ENCODE data around the gene GNRH2. TPM values are rescaled to one million over a fixed set of nuclear protein-coding genes. Genes with fewer than 3 reads are reported as not detected.
"Not testable (repeated sequence)": the region's sequence is repeated elsewhere in the genome, so short reads cannot be mapped to it uniquely, and the experiment has no call there.

The GNRH2 gene
- total RNA-seq, 4 donors from 2014 or later = 0.54 TPM; not detected in 3

DNA sequence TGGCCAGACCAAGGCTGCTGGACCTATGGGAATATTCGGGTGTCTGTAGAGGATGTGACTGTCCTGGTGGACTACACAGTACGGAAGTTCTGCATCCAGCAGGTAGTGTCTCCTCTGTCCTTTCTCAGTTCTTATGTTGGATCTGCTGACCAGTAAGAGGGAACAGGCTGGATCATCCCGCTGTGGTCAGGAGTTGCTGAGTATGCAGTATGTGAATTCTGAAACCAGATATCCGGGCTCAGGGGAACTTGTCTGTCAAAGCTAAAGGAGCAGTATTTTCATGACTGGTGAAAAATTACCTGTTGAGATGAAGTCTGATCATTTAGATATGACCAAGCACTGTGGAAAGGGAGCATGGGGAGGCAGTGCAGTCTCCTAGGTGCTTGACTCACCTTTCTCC is 22.1 kb upstream of the GNRH2 start:
- H3K36me3 ChIP-seq = peaks cover 0 to 76% of the 10 kb centered on the region in 2 donors
- no peak overlapping the region for H3K4me3 ChIP-seq
- 86% methylated on average over 1 of the region's 4 CpGs; no CpG with 5 or more reads in 1 of the 2 donors for WGBS, 2 donors (ENCODE audit: low coverage in 1 of 2)
- no peaks in the 10 kb centered on the region for H3K9me3 ChIP-seq
- no peak overlapping the region for H3K27ac ChIP-seq
- H3K27me3 ChIP-seq = no peaks in the 10 kb centered on the region
- no peaks in the 10 kb centered on the region for H3K4me1 ChIP-seq
- ATAC-seq = no peak
- no peak for TF ChIP-seq EP300 (IDR thresholded peaks at IDR 0.05)
- no peak for TF ChIP-seq POLR2A (IDR thresholded peaks at IDR 0.05)
- TF ChIP-seq POLR2AphosphoS5 (IDR thresholded peaks at IDR 0.05) = no peak
- TF ChIP-seq, protein P1, sequence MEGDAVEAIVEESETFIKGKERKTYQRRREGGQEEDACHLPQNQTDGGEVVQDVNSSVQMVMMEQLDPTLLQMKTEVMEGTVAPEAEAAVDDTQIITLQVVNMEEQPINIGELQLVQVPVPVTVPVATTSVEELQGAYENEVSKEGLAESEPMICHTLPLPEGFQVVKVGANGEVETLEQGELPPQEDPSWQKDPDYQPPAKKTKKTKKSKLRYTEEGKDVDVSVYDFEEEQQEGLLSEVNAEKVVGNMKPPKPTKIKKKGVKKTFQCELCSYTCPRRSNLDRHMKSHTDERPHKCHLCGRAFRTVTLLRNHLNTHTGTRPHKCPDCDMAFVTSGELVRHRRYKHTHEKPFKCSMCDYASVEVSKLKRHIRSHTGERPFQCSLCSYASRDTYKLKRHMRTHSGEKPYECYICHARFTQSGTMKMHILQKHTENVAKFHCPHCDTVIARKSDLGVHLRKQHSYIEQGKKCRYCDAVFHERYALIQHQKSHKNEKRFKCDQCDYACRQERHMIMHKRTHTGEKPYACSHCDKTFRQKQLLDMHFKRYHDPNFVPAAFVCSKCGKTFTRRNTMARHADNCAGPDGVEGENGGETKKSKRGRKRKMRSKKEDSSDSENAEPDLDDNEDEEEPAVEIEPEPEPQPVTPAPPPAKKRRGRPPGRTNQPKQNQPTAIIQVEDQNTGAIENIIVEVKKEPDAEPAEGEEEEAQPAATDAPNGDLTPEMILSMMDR (IDR thresholded peaks at IDR 0.05) = no peak

DNA sequence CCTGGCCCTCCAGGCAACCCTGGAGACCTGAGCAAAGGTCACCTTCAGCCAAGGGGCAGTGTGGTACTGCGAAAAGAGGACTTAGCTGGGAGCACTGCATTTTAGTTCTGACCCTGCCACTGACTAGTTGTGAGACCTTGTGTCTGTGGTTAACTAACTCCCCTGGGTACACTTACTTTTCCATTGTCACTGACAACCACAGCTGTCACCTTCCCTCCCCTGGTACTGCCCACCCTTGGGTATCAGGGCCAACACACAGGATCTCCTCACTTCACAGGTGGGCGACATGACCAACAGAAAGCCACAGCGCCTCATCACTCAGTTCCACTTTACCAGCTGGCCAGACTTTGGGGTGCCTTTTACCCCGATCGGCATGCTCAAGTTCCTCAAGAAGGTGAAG is 21.6 kb upstream of the GNRH2 start:
- 83% methylated on average over 1 of the region's 5 CpGs; no CpG with 5 or more reads in 1 of the 2 donors for WGBS, 2 donors (ENCODE audit: low coverage in 1 of 2)
- H3K4me1 ChIP-seq = no peaks in the 10 kb centered on the region
- H3K36me3 ChIP-seq = peaks cover 0 to 77% of the 10 kb centered on the region in 2 donors
- TF ChIP-seq POLR2A (IDR thresholded peaks at IDR 0.05) = no peak
- TF ChIP-seq POLR2AphosphoS5 (IDR thresholded peaks at IDR 0.05) = no peak
- TF ChIP-seq, protein P1 (IDR thresholded peaks at IDR 0.05) = no peak
- no peak for TF ChIP-seq EP300 (IDR thresholded peaks at IDR 0.05)
- no peaks in the 10 kb centered on the region for H3K27me3 ChIP-seq
- no peak overlapping the region for H3K27ac ChIP-seq
- no peak overlapping the region for H3K4me3 ChIP-seq
- no peak for ATAC-seq
- no peaks in the 10 kb centered on the region for H3K9me3 ChIP-seq

DNA sequence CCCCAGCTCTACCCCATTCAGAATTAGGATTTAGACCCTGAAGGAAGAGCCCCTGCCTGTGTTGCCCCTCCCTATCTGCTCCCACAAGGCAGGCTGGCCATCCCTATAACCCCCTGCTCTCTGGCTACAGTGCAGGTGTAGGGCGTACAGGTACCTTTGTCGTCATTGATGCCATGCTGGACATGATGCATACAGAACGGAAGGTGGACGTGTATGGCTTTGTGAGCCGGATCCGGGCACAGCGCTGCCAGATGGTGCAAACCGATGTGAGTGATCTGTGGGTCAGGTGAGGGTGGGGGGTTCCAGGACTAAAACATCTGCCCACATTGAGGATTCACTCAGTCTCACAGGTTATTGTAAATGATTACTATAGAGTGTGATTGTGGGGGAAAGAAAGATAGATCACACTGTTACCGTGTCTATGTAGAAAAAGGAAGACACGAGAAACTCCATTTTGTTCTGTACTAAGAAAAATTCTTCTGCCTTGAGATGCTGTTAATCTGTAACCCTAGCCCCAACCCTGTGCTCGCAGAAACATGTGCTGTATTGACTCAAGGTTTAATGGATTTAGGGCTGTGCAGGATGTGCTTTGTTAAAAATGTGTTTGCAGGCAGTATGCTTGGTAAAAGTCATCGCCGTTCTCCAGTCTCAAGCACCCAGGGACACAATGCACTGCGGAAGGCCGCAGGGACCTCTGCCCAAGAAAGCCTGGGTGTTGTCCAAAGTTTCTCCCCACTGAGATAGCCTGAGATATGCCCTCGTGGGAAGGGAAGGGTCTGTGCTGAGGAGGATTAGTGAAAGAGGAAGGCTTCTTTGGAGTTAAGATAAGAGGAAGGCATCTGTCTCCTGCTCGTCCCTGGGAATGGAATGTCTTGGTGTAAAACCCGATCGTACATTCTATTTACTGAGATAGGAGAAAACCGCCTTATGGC is 20.6 kb upstream of the GNRH2 start:
- not testable (repeated sequence) for H3K27ac ChIP-seq, H3K4me3 ChIP-seq, ATAC-seq, H3K27me3 ChIP-seq, H3K9me3 ChIP-seq, H3K4me1 ChIP-seq
- 81 to 91% methylated on average over 9 to 14 of the region's 20 CpGs for WGBS, 2 donors (ENCODE audit: low coverage in 1 of 2)
- H3K36me3 ChIP-seq = peaks cover 0 to 82% of the 10 kb centered on the region in 2 donors

DNA sequence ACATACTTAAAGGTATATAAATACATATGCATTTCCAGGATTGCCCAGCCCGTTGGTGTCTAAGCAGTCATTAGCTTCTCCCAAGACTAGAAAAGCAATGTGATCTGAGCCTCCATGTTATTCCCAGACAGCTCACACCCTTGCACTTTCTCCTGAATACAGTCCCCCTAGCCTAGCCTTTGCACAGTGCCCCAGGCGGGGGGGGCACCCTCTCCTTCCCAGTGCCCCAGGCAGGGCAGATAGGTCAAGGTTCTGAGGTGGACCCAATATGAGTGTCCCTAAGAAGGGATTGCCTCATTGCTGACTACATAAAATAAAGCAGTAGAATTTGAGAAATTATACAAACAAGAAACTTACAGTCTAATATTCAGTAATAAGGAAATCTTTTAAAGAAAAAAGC is 15.4 kb upstream of the GNRH2 start:
- Histone ChIP-seq H3K9me3 (no peaks in the 10 kb centered on the region), H3K4me1 (no peaks in the 10 kb centered on the region), H3K4me3 (no peak overlapping the region), H3K27ac (no peak overlapping the region), H3K36me3 (peaks cover 0 to 100% of the 10 kb centered on the region in 2 donors), H3K27me3 (no peaks in the 10 kb centered on the region)
- TF ChIP-seq, protein P1 (IDR thresholded peaks at IDR 0.05) = no peak
- no peak for TF ChIP-seq EP300 (IDR thresholded peaks at IDR 0.05)
- WGBS, 2 donors (ENCODE audit: low coverage in 1 of 2) = 69% methylated on average over 1 of the region's 2 CpGs
- ATAC-seq = no peak

DNA sequence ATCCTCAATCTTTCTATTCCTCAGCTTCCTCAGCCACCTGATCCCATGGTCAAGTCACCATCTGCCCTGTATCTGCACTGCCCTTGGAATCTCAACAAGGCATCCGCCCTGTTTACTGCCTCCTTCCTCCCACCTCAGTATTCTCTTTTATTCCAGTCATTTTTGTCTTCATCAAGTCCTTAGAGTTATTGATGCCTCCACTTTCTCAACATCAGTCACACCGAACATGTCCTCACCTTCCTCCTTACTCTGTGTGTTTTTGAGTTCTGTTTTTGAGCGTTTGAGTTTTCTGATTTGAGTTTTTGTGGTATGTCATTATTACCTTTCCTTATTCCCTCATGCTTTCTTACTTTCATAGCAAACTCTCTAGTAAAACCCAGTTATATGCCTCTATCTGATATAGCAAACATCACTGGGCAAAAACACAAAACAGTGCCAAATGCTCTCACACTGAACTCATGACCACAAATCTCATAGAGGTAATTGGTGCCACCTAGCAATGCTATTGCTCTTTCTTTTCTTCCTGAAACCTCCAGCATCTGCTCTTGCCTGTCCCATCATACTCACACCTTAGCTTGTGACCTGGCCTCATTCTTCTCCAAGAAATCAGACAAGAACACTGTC is 11.8 kb upstream of the GNRH2 start:
- TF ChIP-seq POLR2A (IDR thresholded peaks at IDR 0.05) (no peak), POLR2AphosphoS5 (IDR thresholded peaks at IDR 0.05) (no peak), EP300 (IDR thresholded peaks at IDR 0.05) (no peak)
- TF ChIP-seq, protein P1 (IDR thresholded peaks at IDR 0.05) = no peak
- H3K4me3 ChIP-seq = no peak overlapping the region
- H3K27me3 ChIP-seq = no peaks in the 10 kb centered on the region
- ATAC-seq = no peak
- H3K27ac ChIP-seq = no peak overlapping the region
- WGBS, 2 donors (ENCODE audit: low coverage in 1 of 2) = 94 to 97% methylated on average over 3 of the region's 3 CpGs
- H3K36me3 ChIP-seq = peaks cover 0 to 99% of the 10 kb centered on the region in 2 donors
- no peaks in the 10 kb centered on the region for H3K4me1 ChIP-seq
- no peaks in the 10 kb centered on the region for H3K9me3 ChIP-seq

All from gastroesophageal sphincter (tissue), 4 donors.